ENCODE measurements around the gene CLEC4A.
"Not testable (repeated sequence)": the region's sequence is repeated elsewhere in the genome, so short reads cannot be mapped to it uniquely, and the experiment has no call there.

DNA sequence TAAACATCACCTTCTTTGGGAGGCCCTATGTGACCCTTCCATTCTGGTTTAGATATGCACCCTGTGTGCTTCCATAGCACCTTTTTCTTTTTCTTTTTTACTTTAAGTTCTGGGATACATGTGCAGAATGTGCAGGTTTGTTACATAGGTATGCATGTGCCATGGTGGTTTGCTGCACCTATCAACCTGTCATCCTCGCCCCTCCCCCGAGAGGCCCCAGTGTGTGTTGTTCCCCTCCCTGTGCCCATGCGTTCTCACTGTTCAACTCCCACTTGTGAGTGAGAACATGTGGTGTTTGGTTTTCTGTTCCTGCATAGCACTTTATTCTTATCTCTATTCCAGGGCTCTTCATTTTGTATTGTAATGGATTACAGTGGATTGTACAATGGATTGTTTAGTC lies 39.1 kb upstream of the CLEC4A start:
- TF ChIP-seq TOE1 (CRISPR knock-in tag; IDR thresholded peaks at IDR 0.05); SAP130 (CRISPR knock-in tag; IDR thresholded peaks at IDR 0.05; ENCODE audit: low read depth); TEAD3 (CRISPR knock-in tag; optimal IDR thresholded peaks at IDR 0.05; ENCODE audit: borderline replicate concordance); PHF8 (CRISPR knock-in tag; IDR thresholded peaks at IDR 0.05); ZNF143 (CRISPR knock-in tag; IDR thresholded peaks at IDR 0.05); HMG20A (CRISPR knock-in tag; IDR thresholded peaks at IDR 0.05; ENCODE audit: borderline replicate concordance); ZNF30 (CRISPR knock-in tag; IDR thresholded peaks at IDR 0.05); POLR2AphosphoS5 (IDR thresholded peaks at IDR 0.05; ENCODE audit: low read depth, low read length); PHF5A (CRISPR knock-in tag; IDR thresholded peaks at IDR 0.05; ENCODE audit: low read depth, unreplicated experiment); AGO1 (IDR thresholded peaks at IDR 0.05; ENCODE audit: low read depth, low read length, poor library complexity, severe bottlenecking): not testable (repeated sequence)
- TF ChIP-seq, protein P1, sequence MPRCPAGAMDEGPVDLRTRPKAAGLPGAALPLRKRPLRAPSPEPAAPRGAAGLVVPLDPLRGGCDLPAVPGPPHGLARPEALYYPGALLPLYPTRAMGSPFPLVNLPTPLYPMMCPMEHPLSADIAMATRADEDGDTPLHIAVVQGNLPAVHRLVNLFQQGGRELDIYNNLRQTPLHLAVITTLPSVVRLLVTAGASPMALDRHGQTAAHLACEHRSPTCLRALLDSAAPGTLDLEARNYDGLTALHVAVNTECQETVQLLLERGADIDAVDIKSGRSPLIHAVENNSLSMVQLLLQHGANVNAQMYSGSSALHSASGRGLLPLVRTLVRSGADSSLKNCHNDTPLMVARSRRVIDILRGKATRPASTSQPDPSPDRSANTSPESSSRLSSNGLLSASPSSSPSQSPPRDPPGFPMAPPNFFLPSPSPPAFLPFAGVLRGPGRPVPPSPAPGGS (CRISPR knock-in tag; IDR thresholded peaks at IDR 0.05): not testable (repeated sequence)
- TF ChIP-seq, protein P2, sequence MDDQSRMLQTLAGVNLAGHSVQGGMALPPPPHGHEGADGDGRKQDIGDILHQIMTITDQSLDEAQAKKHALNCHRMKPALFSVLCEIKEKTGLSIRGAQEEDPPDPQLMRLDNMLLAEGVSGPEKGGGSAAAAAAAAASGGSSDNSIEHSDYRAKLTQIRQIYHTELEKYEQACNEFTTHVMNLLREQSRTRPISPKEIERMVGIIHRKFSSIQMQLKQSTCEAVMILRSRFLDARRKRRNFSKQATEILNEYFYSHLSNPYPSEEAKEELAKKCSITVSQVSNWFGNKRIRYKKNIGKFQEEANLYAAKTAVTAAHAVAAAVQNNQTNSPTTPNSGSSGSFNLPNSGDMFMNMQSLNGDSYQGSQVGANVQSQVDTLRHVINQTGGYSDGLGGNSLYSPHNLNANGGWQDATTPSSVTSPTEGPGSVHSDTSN (CRISPR knock-in tag; IDR thresholded peaks at IDR 0.05; ENCODE audit: borderline replicate concordance): not testable (repeated sequence)
